Esophagus muscularis mucosa (tissue), 4 donors: Measurements from ENCODE around the gene SYNGR4.

ENCODE experiments used
- CTCF ChIP-seq, 3 experiments: fragments of 200-600 bp in 2 of 3; fragments of 450-650 bp in 1 of 3; sonication (generic) in 2 of 3; IDR thresholded peaks; one replicate each; pipeline ENCODE4 v1.5.1; 2017 to 2019; ENCODE audit warnings: antibody characterized with exemption in 3 of 3, mild to moderate bottlenecking in 2 of 3, moderate library complexity in 1 of 3
- EP300 ChIP-seq: sonication (generic); formaldehyde crosslinking; IDR thresholded peaks from one replicate; pipeline ENCODE4 v1.6.1; 2017; ENCODE audit warnings: antibody characterized with exemption
- POLR2A ChIP-seq: fragments of 450-650 bp; IDR thresholded peaks from one replicate; pipeline ENCODE4 v1.6.1; 2017; ENCODE audit warnings: antibody characterized with exemption, moderate library complexity, mild to moderate bottlenecking, low read depth
- POLR2AphosphoS5 ChIP-seq, 2 donors: sonication (generic); formaldehyde crosslinking; IDR thresholded peaks; one replicate each; pipeline ENCODE4 v1.6.1; 2017; ENCODE audit warnings: antibody characterized with exemption in 2 of 2

- no peak for TF ChIP-seq CTCF (IDR thresholded peaks at IDR 0.05)
- TF ChIP-seq POLR2AphosphoS5 (IDR thresholded peaks at IDR 0.05): peak in 1 of 2 donors; percentile 36
- TF ChIP-seq EP300: no peak
- no peak for TF ChIP-seq POLR2A
Measured at GRCh38 chr19:48329167-48329891, 34.8 kb upstream of the SYNGR4 start.
